Astrocyte of the cerebellum (primary cell): ENCODE data around the gene BFSP1.

Source experiments
- DNase-seq: peaks from one replicate; pipeline ENCODE4 v3.0.0-alpha.2; 2011; ENCODE audit warnings: low read depth
- H3K4me3 ChIP-seq: 2 replicates; pipeline ENCODE4 v1.5.1; 2011; ENCODE audit warnings: mild to moderate bottlenecking, low read depth, low read length, moderate library complexity
- in situ Hi-C: cut with HindIII; loops from 2 replicates; pipeline ENCODE4 v1.10.0; 2017; ENCODE audit warnings: low sequenced_read_pairs
- TF ChIP-seq, protein P1 (sequence below): IDR thresholded peaks from 2 replicates; pipeline ENCODE4 v1.5.1; 2012; ENCODE audit warnings: low read length, low read depth, moderate library complexity, mild to moderate bottlenecking; ENCODE audit errors: missing control alignments

BFSP1 gene

DNA sequence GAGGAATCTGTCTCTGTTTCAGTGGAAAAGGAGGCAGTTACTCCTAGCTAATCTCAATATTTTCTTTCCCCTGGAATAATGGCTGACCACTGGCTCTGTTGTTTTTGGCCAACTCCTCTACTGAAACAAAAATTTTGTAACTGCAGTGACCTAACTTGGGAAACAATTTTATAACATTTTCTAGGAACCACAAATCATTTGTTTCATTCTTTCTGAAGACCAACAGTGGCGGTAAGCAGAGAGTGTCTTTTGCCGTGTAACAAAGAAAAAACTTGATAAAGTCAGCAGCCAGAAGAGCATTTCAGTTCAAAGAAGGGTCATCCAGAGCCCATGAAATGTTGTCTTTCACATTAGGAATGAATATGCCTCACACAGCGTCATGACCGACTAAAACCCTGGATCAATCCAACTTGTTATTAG is 11.8 kb upstream of the BFSP1 start:
- TF ChIP-seq, protein P1, sequence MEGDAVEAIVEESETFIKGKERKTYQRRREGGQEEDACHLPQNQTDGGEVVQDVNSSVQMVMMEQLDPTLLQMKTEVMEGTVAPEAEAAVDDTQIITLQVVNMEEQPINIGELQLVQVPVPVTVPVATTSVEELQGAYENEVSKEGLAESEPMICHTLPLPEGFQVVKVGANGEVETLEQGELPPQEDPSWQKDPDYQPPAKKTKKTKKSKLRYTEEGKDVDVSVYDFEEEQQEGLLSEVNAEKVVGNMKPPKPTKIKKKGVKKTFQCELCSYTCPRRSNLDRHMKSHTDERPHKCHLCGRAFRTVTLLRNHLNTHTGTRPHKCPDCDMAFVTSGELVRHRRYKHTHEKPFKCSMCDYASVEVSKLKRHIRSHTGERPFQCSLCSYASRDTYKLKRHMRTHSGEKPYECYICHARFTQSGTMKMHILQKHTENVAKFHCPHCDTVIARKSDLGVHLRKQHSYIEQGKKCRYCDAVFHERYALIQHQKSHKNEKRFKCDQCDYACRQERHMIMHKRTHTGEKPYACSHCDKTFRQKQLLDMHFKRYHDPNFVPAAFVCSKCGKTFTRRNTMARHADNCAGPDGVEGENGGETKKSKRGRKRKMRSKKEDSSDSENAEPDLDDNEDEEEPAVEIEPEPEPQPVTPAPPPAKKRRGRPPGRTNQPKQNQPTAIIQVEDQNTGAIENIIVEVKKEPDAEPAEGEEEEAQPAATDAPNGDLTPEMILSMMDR = no peak
- in situ Hi-C loops = loop anchor here (5.0 kb wide), 1 partner anchor 49 kb away; no protein-coding TSS in a partner anchor
- H3K4me3 ChIP-seq = no peak overlapping the region
- peak; percentile 92 for DNase-seq

GRCh38 chr20:17542481-17542880 is 11.3 kb upstream of the BFSP1 start:
- no peak overlapping the region for H3K4me3 ChIP-seq
- in situ Hi-C loops = loop anchor here (5.0 kb wide), 1 partner anchor 50 kb away; no protein-coding TSS in a partner anchor
- TF ChIP-seq, protein P1 = no peak
- DNase-seq = no peak

DNA sequence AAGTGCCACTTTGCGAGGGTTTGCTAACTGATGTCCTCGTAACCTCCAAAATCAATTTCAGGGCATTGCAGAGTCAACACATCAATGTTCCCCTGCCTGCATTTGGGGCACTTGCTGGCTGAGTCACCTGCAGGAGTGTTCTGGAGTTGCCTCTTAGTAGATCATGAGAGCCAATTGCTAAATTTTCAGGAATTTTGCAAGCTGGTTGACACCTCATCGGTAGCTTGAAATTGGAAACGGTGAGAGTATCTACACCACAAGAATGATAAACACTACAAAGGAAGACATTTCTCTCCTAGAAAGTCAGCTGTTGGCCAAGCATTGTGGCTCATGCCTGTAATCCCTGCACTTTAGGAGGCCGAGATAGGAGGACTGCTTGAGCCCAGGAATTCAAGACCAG is 10.8 kb upstream of the BFSP1 start:
- in situ Hi-C loops = loop anchor here (5.0 kb wide), 1 partner anchor 50 kb away; no protein-coding TSS in a partner anchor
- no peak overlapping the region for H3K4me3 ChIP-seq
- TF ChIP-seq, protein P1 = peak; percentile 23
- no peak for DNase-seq

DNA sequence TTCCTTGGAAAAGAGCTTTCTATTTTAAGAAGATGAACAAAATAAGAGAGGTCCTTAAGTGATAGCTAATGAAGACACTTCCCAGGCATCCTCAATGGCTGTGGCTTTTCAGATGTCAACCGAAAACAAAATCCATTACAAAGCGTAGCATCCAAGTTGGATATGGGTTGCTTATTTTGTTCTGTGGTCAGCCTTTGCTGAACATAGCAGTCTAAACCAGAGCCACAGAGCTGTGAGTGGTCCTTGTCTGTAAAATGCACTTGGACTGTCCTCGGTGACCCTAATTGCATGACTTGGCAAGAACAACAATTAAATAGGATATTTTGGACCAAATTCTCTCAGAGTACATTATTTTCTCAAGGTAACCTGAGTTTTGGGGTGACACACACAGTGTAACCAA is 10.4 kb upstream of the BFSP1 start:
- TF ChIP-seq, protein P1 = no peak
- no peak for DNase-seq
- H3K4me3 ChIP-seq = no peak overlapping the region
- in situ Hi-C loops = loop anchor here (5.0 kb wide), 1 partner anchor 51 kb away; no protein-coding TSS in a partner anchor

- no peak for DNase-seq
Measured at GRCh38 chr20:17538517-17539170, 7.5 kb upstream of the BFSP1 start.

DNA sequence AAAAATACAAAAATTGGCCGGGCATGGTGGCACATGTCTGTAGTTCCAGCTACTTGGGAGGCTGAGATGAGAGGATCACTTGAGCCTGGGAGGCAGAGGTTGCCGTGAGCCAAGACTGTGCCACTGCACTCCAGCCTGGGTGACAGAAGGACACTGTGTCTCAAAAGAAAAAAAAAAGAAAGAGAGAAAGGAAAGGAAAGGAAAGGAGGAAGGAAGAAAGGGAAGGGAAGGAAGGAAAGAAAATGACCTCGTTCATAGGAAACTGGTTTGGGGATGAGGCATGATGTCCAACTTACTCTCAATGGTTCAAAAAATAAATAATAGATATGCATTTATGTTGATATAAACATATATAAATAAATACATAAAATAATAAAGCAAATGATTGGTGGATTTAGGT is 6.8 kb upstream of the BFSP1 start:
- TF ChIP-seq, protein P1 = no peak
- no peak for DNase-seq
- no peak overlapping the region for H3K4me3 ChIP-seq
- in situ Hi-C loops = no loop called here

More at GRCh38 chr20:17538517-17539170, 7.5 kb upstream of the BFSP1 start:
- TF ChIP-seq, protein P1 = no peak
- in situ Hi-C loops = no loop called here
- H3K4me3 ChIP-seq = no peak overlapping the region
